Activated B cell treated with CpG ODN at 0.5 μM for 24 hours (primary cell): ENCODE results near the gene SDK2. TPM values are rescaled to one million over a fixed set of nuclear protein-coding genes. Genes with fewer than 3 reads are reported as not detected.
A peak's percentile ranks its signal among the peaks of the same experiment; 100 is the strongest.

ENCODE experiments used
- ATAC-seq: fragments of 200-7000 bp; cut with Tn5 transposase; one replicate; pipeline ENCODE4 v1.10.0; 2021; ENCODE audit warnings: low read depth, mild to moderate bottlenecking, moderate library complexity
- CTCF ChIA-PET: fragments of 350-600 bp; sonication (Branson Sonifier 250); formaldehyde crosslinking; loops from one replicate; lab custom pipeline; 2021; ENCODE audit warnings: antibody characterized with exemption; lab: Charles Lee
- POLR2A ChIA-PET: fragments of 350-600 bp; sonication (Branson Sonifier 250); formaldehyde crosslinking; loops from one replicate; lab custom pipeline; 2021; ENCODE audit warnings: antibody characterized with exemption; lab: Charles Lee
- DNase-seq: peaks from one replicate; pipeline ENCODE4 v3.0.0; 2022
- H3K27ac Mint-ChIP-seq: one replicate; pipeline ENCODE4 v1.8.0; 2020; ENCODE audit warnings: mixed read lengths
- H3K27me3 Mint-ChIP-seq: one replicate; pipeline ENCODE4 v1.8.0; 2021; ENCODE audit warnings: mixed read lengths
- H3K36me3 Mint-ChIP-seq: one replicate; pipeline ENCODE4 v1.8.0; 2021; ENCODE audit warnings: low read depth, mixed read lengths
- H3K4me1 Mint-ChIP-seq: one replicate; pipeline ENCODE4 v1.8.0; 2021; ENCODE audit warnings: mixed read lengths
- H3K4me3 Mint-ChIP-seq: one replicate; pipeline ENCODE4 v1.8.0; 2020; ENCODE audit warnings: mild to moderate bottlenecking, mixed read lengths
- H3K9me3 Mint-ChIP-seq: one replicate; pipeline ENCODE4 v1.8.0; 2020; ENCODE audit warnings: mixed read lengths
- CTCF ChIP-seq: fragments of 200-600 bp; IDR thresholded peaks from one replicate; pipeline ENCODE4 v1.8.0; 2022; ENCODE audit warnings: antibody characterized with exemption, mild to moderate bottlenecking
- intact Hi-C: fragments of 100-400 bp; cut with micrococcal nuclease; formaldehyde crosslinking; loops from one replicate; pipeline ENCODE4 v1.15.1; 2024
- total RNA-seq: library from RNA; stranded (reverse); gene quantifications from 2 replicates; pipeline ENCODE4 v1.2.3, GENCODE V29; 2022

SDK2 gene
- total RNA-seq, 1 donor from 2014 or later, result 2.5 TPM

GRCh38 chr17:73620414-73620813 is 23.8 kb downstream of the SDK2 start:
- DNase-seq, result no peak
- TF ChIP-seq CTCF, result no peak
- intact Hi-C loops, result no loop called here
- peaks cover 5% of the 10 kb centered on the region for H3K9me3 Mint-ChIP-seq
- no peak overlapping the region for H3K4me3 Mint-ChIP-seq
- CTCF ChIA-PET, result no interaction called here
- peak; percentile 37 for ATAC-seq
- H3K27me3 Mint-ChIP-seq, result no peaks in the 10 kb centered on the region
- peaks cover 39% of the 10 kb centered on the region for H3K4me1 Mint-ChIP-seq
- H3K27ac Mint-ChIP-seq, result no peak overlapping the region
- H3K36me3 Mint-ChIP-seq, result peaks cover 2% of the 10 kb centered on the region
- POLR2A ChIA-PET, result interaction anchor here (0.6 to 1.1 kb wide), 2 partner anchors 24 to 42 kb away, joined by 3 read pairs; partner anchors contain the start of gene SDK2

- ATAC-seq, result no peak
- Mint-ChIP-seq H3K27me3 (no peaks in the 10 kb centered on the region), H3K4me3 (no peak overlapping the region), H3K9me3 (peaks cover 5% of the 10 kb centered on the region), H3K27ac (no peak overlapping the region), H3K4me1 (peaks cover 29% of the 10 kb centered on the region), H3K36me3 (peaks cover 2% of the 10 kb centered on the region)
- ChIA-PET CTCF (no interaction called here), POLR2A (no interaction called here)
- no peak for DNase-seq
- intact Hi-C loops, result no loop called here
- TF ChIP-seq CTCF, result no peak
These were observed 26.7 kb downstream of the SDK2 start for GRCh38 chr17:73617501-73617900.

GRCh38 chr17:73616873-73617404 is 27.3 kb downstream of the SDK2 start:
- peaks cover 31% of the 10 kb centered on the region for H3K4me1 Mint-ChIP-seq
- no peak overlapping the region for H3K4me3 Mint-ChIP-seq
- peaks cover 2% of the 10 kb centered on the region for H3K36me3 Mint-ChIP-seq
- no peak for DNase-seq
- no peak for ATAC-seq
- CTCF ChIA-PET, result no interaction called here
- no peaks in the 10 kb centered on the region for H3K27me3 Mint-ChIP-seq
- TF ChIP-seq CTCF, result no peak
- no peak overlapping the region for H3K27ac Mint-ChIP-seq
- POLR2A ChIA-PET, result no interaction called here
- intact Hi-C loops, result no loop called here
- peaks cover 5% of the 10 kb centered on the region for H3K9me3 Mint-ChIP-seq

GRCh38 chr17:73616120-73616872 is 27.9 kb downstream of the SDK2 start:
- no peak for TF ChIP-seq CTCF
- H3K4me3 Mint-ChIP-seq, result no peak overlapping the region
- peaks cover 37% of the 10 kb centered on the region for H3K4me1 Mint-ChIP-seq
- H3K27ac Mint-ChIP-seq, result no peak overlapping the region
- ATAC-seq (no peak), DNase-seq (no peak)
- intact Hi-C loops, result no loop called here
- peaks cover 2% of the 10 kb centered on the region for H3K36me3 Mint-ChIP-seq
- CTCF ChIA-PET, result no interaction called here
- POLR2A ChIA-PET, result no interaction called here
- H3K9me3 Mint-ChIP-seq, result peaks cover 5% of the 10 kb centered on the region
- no peaks in the 10 kb centered on the region for H3K27me3 Mint-ChIP-seq

- ATAC-seq, result no peak
- Mint-ChIP-seq H3K9me3 (peaks cover 2% of the 10 kb centered on the region), H3K27me3 (no peaks in the 10 kb centered on the region), H3K4me1 (peaks cover 24% of the 10 kb centered on the region), H3K4me3 (no peak overlapping the region), H3K27ac (no peak overlapping the region), H3K36me3 (peaks cover 2% of the 10 kb centered on the region)
- intact Hi-C loops, result no loop called here
- POLR2A ChIA-PET, result no interaction called here
- DNase-seq, result no peak
- TF ChIP-seq CTCF, result no peak
- CTCF ChIA-PET, result no interaction called here
These were observed 30.0 kb downstream of the SDK2 start for GRCh38 chr17:73614256-73614655.
